ENCODE results near the gene SLTM. TPM values are rescaled to one million over a fixed set of nuclear protein-coding genes. Genes with fewer than 3 reads are reported as not detected.

The SLTM gene
- total and polyA plus RNA-seq, 7 donors, result 34.8 to 107 (median 83.5) TPM

DNA sequence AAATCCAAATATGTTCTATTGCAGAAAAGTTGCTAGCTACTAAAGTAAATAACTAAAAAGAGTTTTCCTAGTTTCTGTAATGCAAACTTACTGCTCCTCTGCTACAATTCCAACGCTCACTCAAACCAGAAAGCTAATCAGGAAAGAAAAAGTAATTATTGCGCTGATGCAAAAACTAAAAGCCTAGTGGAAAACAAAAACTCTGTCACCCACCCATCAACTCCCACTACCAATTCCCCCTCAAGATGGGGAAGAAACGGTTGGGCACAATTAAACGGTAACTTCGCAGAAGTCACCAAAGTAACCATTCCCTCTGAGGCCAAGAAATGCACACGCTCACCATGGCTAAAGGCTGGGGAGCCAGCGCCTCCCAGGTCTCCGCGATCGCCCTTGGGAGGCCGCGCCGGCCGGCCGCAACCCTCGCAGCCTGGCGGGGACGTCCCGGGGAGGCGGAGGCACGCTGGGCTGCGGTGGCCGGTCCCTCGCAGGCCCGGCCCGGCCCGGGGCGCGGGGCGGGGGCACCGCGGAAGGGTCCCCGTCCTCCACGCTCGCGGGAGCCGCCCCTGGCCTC is 684 bp downstream of the SLTM start:
- H3K4me3 ChIP-seq, result peak overlapping the region; percentile 75 to 89 (median 82)
- peaks cover 0 to 15% (median 12%) of the 10 kb centered on the region in 4 donors for H3K36me3 ChIP-seq
- H3K27me3 ChIP-seq, result no peaks in the 10 kb centered on the region
- H3K4me1 ChIP-seq, result peaks cover 4 to 33% (median 24%) of the 10 kb centered on the region in 4 donors
- intact Hi-C loops (cut with DNase I), result loop anchor here (1.0 to 10.0 kb wide), 6 partner anchors 54 to 1226 kb away; partner anchors contain the start of genes ADAM10, GTF2A2, MINDY2 and POLR2M
- peak overlapping the region; percentile 96 to 100 (median 98) for H3K27ac ChIP-seq
- peak; percentile 73 for DNase-seq
- TF ChIP-seq POLR2AphosphoS5 (IDR thresholded peaks at IDR 0.05) (peak in 1 of 4 donors; percentile 2), POLR2A (IDR thresholded peaks at IDR 0.05) (no peak), EP300 (IDR thresholded peaks at IDR 0.05) (no peak)
- TF ChIP-seq, protein P1, sequence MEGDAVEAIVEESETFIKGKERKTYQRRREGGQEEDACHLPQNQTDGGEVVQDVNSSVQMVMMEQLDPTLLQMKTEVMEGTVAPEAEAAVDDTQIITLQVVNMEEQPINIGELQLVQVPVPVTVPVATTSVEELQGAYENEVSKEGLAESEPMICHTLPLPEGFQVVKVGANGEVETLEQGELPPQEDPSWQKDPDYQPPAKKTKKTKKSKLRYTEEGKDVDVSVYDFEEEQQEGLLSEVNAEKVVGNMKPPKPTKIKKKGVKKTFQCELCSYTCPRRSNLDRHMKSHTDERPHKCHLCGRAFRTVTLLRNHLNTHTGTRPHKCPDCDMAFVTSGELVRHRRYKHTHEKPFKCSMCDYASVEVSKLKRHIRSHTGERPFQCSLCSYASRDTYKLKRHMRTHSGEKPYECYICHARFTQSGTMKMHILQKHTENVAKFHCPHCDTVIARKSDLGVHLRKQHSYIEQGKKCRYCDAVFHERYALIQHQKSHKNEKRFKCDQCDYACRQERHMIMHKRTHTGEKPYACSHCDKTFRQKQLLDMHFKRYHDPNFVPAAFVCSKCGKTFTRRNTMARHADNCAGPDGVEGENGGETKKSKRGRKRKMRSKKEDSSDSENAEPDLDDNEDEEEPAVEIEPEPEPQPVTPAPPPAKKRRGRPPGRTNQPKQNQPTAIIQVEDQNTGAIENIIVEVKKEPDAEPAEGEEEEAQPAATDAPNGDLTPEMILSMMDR (IDR thresholded peaks at IDR 0.05), result no peak
- no peaks in the 10 kb centered on the region for H3K9me3 ChIP-seq
- WGBS, 2 donors, result 0 to 1% methylated on average over 37 of the region's 37 CpGs

DNA sequence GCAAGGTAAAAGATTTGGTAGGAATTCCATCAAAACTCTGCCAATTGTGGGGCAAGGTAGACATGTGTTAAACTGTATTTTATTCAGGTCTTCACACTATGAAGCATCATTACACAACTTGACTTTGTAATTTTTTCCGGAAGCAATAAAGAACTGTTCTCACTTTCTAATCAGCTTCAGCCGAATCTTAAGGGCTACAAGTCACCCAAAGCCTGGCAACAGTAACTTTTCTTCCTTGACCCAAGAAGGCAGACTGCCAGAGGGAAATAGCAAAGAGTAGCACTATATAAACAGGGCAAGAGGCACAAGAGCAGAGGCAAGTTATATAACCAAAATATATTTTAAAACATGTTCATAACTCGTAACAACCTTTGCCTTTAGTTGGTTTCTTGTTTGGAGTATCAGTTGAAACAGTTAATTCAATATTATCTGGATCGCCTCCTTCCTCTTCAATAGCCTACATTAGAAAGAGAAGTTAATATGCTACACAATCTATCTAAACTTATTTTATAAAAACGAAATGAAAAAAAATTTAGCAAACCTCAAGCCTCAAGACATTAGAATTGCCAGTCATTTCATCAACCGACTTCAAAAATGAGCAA is 1.4 kb downstream of the SLTM start:
- 1% methylated on average over 6 of the region's 6 CpGs for WGBS, 2 donors
- H3K4me1 ChIP-seq, result peaks cover 4 to 33% (median 24%) of the 10 kb centered on the region in 4 donors
- H3K4me3 ChIP-seq, result peak overlapping the region; percentile 75 to 89 (median 82)
- intact Hi-C loops (cut with DNase I), result loop anchor here (2.0 to 10.0 kb wide), 5 partner anchors 55 to 1225 kb away; partner anchors contain the start of genes ADAM10, GTF2A2, POLR2M and RNF111
- no peaks in the 10 kb centered on the region for H3K27me3 ChIP-seq
- peaks cover 0 to 22% (median 15%) of the 10 kb centered on the region in 4 donors for H3K36me3 ChIP-seq
- TF ChIP-seq POLR2AphosphoS5 (IDR thresholded peaks at IDR 0.05) (peak in 2 of 4 donors; percentile 26 to 37), POLR2A (IDR thresholded peaks at IDR 0.05) (no peak), EP300 (IDR thresholded peaks at IDR 0.05) (no peak)
- TF ChIP-seq, protein P1 (IDR thresholded peaks at IDR 0.05), result no peak
- no peaks in the 10 kb centered on the region for H3K9me3 ChIP-seq
- H3K27ac ChIP-seq, result peak overlapping the region; percentile 96 to 100 (median 98)
- DNase-seq, result no peak

DNA sequence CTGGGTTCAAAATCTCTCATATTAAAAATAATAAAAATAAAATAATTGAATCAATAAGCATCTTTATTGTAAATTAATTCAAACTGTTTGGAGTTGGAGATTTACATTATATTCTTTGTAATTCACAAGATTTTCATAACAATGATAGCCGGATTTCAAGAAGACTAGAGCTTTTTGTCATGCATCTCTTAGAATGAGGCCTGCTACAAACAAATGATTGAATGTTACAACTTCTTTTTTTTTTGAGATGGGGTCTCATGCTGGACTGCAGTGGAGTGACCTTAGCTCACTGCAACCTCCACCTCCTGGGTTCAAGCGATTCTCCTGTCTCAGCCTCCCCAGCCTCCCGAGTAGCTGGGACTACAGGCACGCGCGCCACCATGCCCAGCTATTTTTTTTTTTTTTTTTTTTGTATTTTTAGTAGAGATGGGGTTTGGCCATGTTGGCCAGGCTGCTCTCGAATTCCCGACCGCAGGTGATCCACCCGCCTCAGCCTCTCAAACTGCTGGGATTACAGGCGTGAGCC is 3.5 kb downstream of the SLTM start:
- peaks cover 0 to 37% (median 15%) of the 10 kb centered on the region in 4 donors for H3K36me3 ChIP-seq

DNA sequence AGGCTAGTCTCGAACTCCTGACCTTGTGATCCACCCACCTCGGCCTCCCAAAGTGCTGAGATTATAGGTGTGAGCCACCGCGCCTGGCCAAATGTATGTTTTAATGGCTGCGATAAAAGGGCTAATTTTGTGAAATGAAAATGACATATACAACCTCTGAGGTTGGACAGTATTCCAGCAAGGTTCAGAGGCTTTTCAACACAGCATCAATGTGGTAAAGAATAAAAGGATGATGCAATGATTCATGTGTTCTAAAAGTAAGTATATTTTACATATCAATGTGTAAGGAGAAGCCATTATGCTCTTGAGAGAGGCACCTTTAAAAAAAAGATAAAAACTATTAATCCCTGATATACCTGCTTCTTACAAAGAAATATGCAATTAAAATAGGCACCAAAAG is 6.7 kb downstream of the SLTM start:
- Histone ChIP-seq H3K27ac (no peak overlapping the region), H3K27me3 (no peaks in the 10 kb centered on the region), H3K4me1 (peaks cover 3 to 56% (median 39%) of the 10 kb centered on the region in 4 donors), H3K36me3 (peaks cover 0 to 37% (median 15%) of the 10 kb centered on the region in 4 donors), H3K4me3 (no peak overlapping the region), H3K9me3 (no peaks in the 10 kb centered on the region)
- WGBS, 2 donors, result 96 to 97% methylated on average over 5 of the region's 5 CpGs
- no peak for DNase-seq
- intact Hi-C loops (cut with DNase I), result no loop called here
- no peak for TF ChIP-seq EP300 (IDR thresholded peaks at IDR 0.05)
- TF ChIP-seq POLR2AphosphoS5 (IDR thresholded peaks at IDR 0.05), result no peak
- no peak for TF ChIP-seq POLR2A (IDR thresholded peaks at IDR 0.05)
- TF ChIP-seq, protein P1 (IDR thresholded peaks at IDR 0.05), result no peak

More for the DNA sequence above, 3.5 kb downstream of the SLTM start:
- no peak for TF ChIP-seq EP300 (IDR thresholded peaks at IDR 0.05)
- TF ChIP-seq, protein P1 (IDR thresholded peaks at IDR 0.05), result no peak
- no peak for TF ChIP-seq POLR2AphosphoS5 (IDR thresholded peaks at IDR 0.05)
- no peak for TF ChIP-seq POLR2A (IDR thresholded peaks at IDR 0.05)
- intact Hi-C loops (cut with DNase I), result loop anchor here (5.0 to 10.0 kb wide), 3 partner anchors 55 to 727 kb away; partner anchors contain the start of genes ADAM10 and GTF2A2
- H3K4me1 ChIP-seq, result peaks cover 4 to 41% (median 31%) of the 10 kb centered on the region in 4 donors
- 91 to 98% methylated on average over 11 of the region's 11 CpGs for WGBS, 2 donors
- no peaks in the 10 kb centered on the region for H3K27me3 ChIP-seq
- DNase-seq, result no peak
- H3K4me3 ChIP-seq, result no peak overlapping the region
- H3K27ac ChIP-seq, result peak overlapping the region in 2 of 4 donors; percentile 9 to 18
- no peaks in the 10 kb centered on the region for H3K9me3 ChIP-seq

All from sigmoid colon (tissue), 7 donors.